ENCODE results near the gene TMUB1. TPM values are rescaled to one million over a fixed set of nuclear protein-coding genes. Genes with fewer than 3 reads are reported as not detected.

TMUB1 gene
- total RNA-seq, 1 experiment from 2014 or later = 43.8 TPM

GRCh38 chr7:151095123-151095797, 12.0 kb upstream of the TMUB1 start:
- ChIA-PET POLR2A (ENCODE audit: low non-redundant PET) (interaction anchor here (0.7 kb wide), 1 partner anchor 13 kb away, joined by 9 read pairs; no protein-coding TSS in a partner anchor), CTCF (interaction anchor here (0.5 to 0.6 kb wide), 2 partner anchors 20 to 30 kb away, joined by 4 to 5 read pairs; no protein-coding TSS in a partner anchor)
- intact Hi-C loops (cut with micrococcal nuclease; ENCODE audit: unreplicated experiment) = no loop called here
- no TSS peak for BruUV-seq (replicated peaks)
- Histone ChIP-seq H3K9me3 (ENCODE audit: low read depth, low read length, poor library complexity, severe bottlenecking) (no peaks in the 10 kb centered on the region), H3K4me3 (ENCODE audit: low read depth, low read length, poor library complexity, severe bottlenecking) (no peak overlapping the region), H3K27ac (ENCODE audit: low read depth, low read length, poor library complexity, severe bottlenecking) (no peak overlapping the region), H3K36me3 (ENCODE audit: insufficient read depth, low read length, poor library complexity, severe bottlenecking) (peaks cover 5% of the 10 kb centered on the region), H3K4me1 (ENCODE audit: insufficient read depth, low read length, poor library complexity, severe bottlenecking) (no peaks in the 10 kb centered on the region), H3K27me3 (replicated peaks; ENCODE audit: insufficient read depth, low read depth, low read length, poor library complexity) (no peaks in the 10 kb centered on the region)
- TF ChIP-seq CTCF (conservative IDR thresholded peaks at IDR 0.05; ENCODE audit: low read depth, low read length) (no peak), EZH2 (IDR thresholded peaks at IDR 0.05; ENCODE audit: borderline replicate concordance, low read depth, low read length, poor library complexity, severe bottlenecking) (no peak)
- DNase-seq (ENCODE audit: low spot score) = no peak

- H3K9me3 ChIP-seq (ENCODE audit: low read depth, low read length, poor library complexity, severe bottlenecking) = no peaks in the 10 kb centered on the region
- TF ChIP-seq CTCF (conservative IDR thresholded peaks at IDR 0.05; ENCODE audit: low read depth, low read length) (no peak), EZH2 (IDR thresholded peaks at IDR 0.05; ENCODE audit: borderline replicate concordance, low read depth, low read length, poor library complexity, severe bottlenecking) (no peak)
- intact Hi-C loops (cut with micrococcal nuclease; ENCODE audit: unreplicated experiment) = no loop called here
- H3K4me3 ChIP-seq (ENCODE audit: low read depth, low read length, poor library complexity, severe bottlenecking) = no peak overlapping the region
- no TSS peak for BruUV-seq (replicated peaks)
- no peaks in the 10 kb centered on the region for H3K4me1 ChIP-seq (ENCODE audit: insufficient read depth, low read length, poor library complexity, severe bottlenecking)
- DNase-seq (ENCODE audit: low spot score) = no peak
- CTCF ChIA-PET = interaction anchor here (0.5 to 0.6 kb wide), 2 partner anchors 19 to 31 kb away, joined by 4 to 5 read pairs; no protein-coding TSS in a partner anchor
- H3K27me3 ChIP-seq (replicated peaks; ENCODE audit: insufficient read depth, low read depth, low read length, poor library complexity) = no peaks in the 10 kb centered on the region
- H3K27ac ChIP-seq (ENCODE audit: low read depth, low read length, poor library complexity, severe bottlenecking) = no peak overlapping the region
- H3K36me3 ChIP-seq (ENCODE audit: insufficient read depth, low read length, poor library complexity, severe bottlenecking) = peaks cover 5% of the 10 kb centered on the region
- POLR2A ChIA-PET (ENCODE audit: low non-redundant PET) = interaction anchor here (0.6 kb wide), 1 partner anchor 660 kb away, joined by 5 read pairs; no protein-coding TSS in a partner anchor
These were observed 11.4 kb upstream of the TMUB1 start for GRCh38 chr7:151094675-151095074.

GRCh38 chr7:151093748-151094147, 10.5 kb upstream of the TMUB1 start:
- H3K36me3 ChIP-seq (ENCODE audit: insufficient read depth, low read length, poor library complexity, severe bottlenecking) = peaks cover 14% of the 10 kb centered on the region
- BruUV-seq (replicated peaks) = no TSS peak
- TF ChIP-seq CTCF (conservative IDR thresholded peaks at IDR 0.05; ENCODE audit: low read depth, low read length) (no peak), EZH2 (IDR thresholded peaks at IDR 0.05; ENCODE audit: borderline replicate concordance, low read depth, low read length, poor library complexity, severe bottlenecking) (no peak)
- no peak overlapping the region for H3K27ac ChIP-seq (ENCODE audit: low read depth, low read length, poor library complexity, severe bottlenecking)
- intact Hi-C loops (cut with micrococcal nuclease; ENCODE audit: unreplicated experiment) = no loop called here
- POLR2A ChIA-PET (ENCODE audit: low non-redundant PET) = no interaction called here
- H3K4me3 ChIP-seq (ENCODE audit: low read depth, low read length, poor library complexity, severe bottlenecking) = no peak overlapping the region
- peaks cover 4% of the 10 kb centered on the region for H3K4me1 ChIP-seq (ENCODE audit: insufficient read depth, low read length, poor library complexity, severe bottlenecking)
- H3K9me3 ChIP-seq (ENCODE audit: low read depth, low read length, poor library complexity, severe bottlenecking) = no peaks in the 10 kb centered on the region
- CTCF ChIA-PET = no interaction called here
- H3K27me3 ChIP-seq (replicated peaks; ENCODE audit: insufficient read depth, low read depth, low read length, poor library complexity) = no peaks in the 10 kb centered on the region
- DNase-seq (ENCODE audit: low spot score) = no peak
